Uterus (tissue), 2 donors: ENCODE results near the gene GPR32.
A peak's percentile ranks its signal among the peaks of the same experiment; 100 is the strongest.

Experiments used
- CTCF ChIP-seq, 4 experiments: fragments of 200-600 bp in 2 of 4; fragments of 450-650 bp in 2 of 4; sonication (generic) in 2 of 4; IDR thresholded peaks; one replicate each; pipeline ENCODE4 v1.5.1; 2016 to 2019; ENCODE audit warnings: antibody characterized with exemption in 4 of 4, mild to moderate bottlenecking in 2 of 4, moderate library complexity in 1 of 4
- POLR2A ChIP-seq, 2 donors: fragments of 450-650 bp; IDR thresholded peaks; one replicate each; pipeline ENCODE4 v1.6.1; 2016; ENCODE audit warnings: antibody characterized with exemption in 2 of 2, mild to moderate bottlenecking in 1 of 2, moderate library complexity in 1 of 2

- TF ChIP-seq CTCF (IDR thresholded peaks at IDR 0.05) (peak; percentile 67 to 91 (median 77)), POLR2A (IDR thresholded peaks at IDR 0.05) (peak; percentile 70 to 88)
These were observed 45.6 kb upstream of the GPR32 start for GRCh38 chr19:50724522-50725217.
